H9 (cell line): ENCODE data around the gene F13A1. TPM values are rescaled to one million over a fixed set of nuclear protein-coding genes. Genes with fewer than 3 reads are reported as not detected.

Experiments
- DNase-seq: peaks from one replicate; pipeline ENCODE4 v3.0.0-alpha.2; 2017
- H2AFZ ChIP-seq: one replicate; pipeline ENCODE4 v1.6.1; 2013; ENCODE audit warnings: mild to moderate bottlenecking, low read length, control low read depth, moderate library complexity
- H2AK5ac ChIP-seq: 2 replicates; pipeline ENCODE4 v1.6.1; 2013; ENCODE audit warnings: low read length, control low read depth, mixed read lengths; ENCODE audit not compliant: insufficient read length
- H2BK120ac ChIP-seq: one replicate; pipeline ENCODE4 v1.6.1; 2013; ENCODE audit warnings: low read depth, mild to moderate bottlenecking, low read length, control low read depth, inconsistent platforms; ENCODE audit not compliant: poor library complexity, severe bottlenecking
- H2BK12ac ChIP-seq: 2 replicates; pipeline ENCODE4 v1.6.1; 2013; ENCODE audit warnings: low read length, control low read depth, mixed read lengths, low read depth; ENCODE audit not compliant: insufficient read length
- H2BK15ac ChIP-seq: 2 replicates; pipeline ENCODE4 v1.6.1; 2013; ENCODE audit warnings: low read depth, low read length, control low read depth
- H2BK20ac ChIP-seq: one replicate; pipeline ENCODE4 v1.6.1; 2013; ENCODE audit warnings: low read depth, mild to moderate bottlenecking, low read length, control low read depth, inconsistent platforms; ENCODE audit not compliant: poor library complexity, severe bottlenecking
- H2BK5ac ChIP-seq: 2 replicates; pipeline ENCODE4 v1.6.1; 2013; ENCODE audit warnings: low read length, control low read depth, mixed read lengths; ENCODE audit not compliant: insufficient read length
- H3K14ac ChIP-seq: 2 replicates; pipeline ENCODE4 v1.6.1; 2013; ENCODE audit warnings: low read length, control low read depth; ENCODE audit not compliant: insufficient read depth
- H3K18ac ChIP-seq: 2 replicates; pipeline ENCODE4 v1.6.1; 2013; ENCODE audit warnings: low read depth, mild to moderate bottlenecking, mixed read lengths, low read length, control low read depth; ENCODE audit not compliant: insufficient read length
- H3K23ac ChIP-seq: 2 replicates; pipeline ENCODE4 v1.6.1; 2013; ENCODE audit warnings: low read length, control low read depth, mixed read lengths, low read depth; ENCODE audit not compliant: insufficient read length
- H3K23me2 ChIP-seq: 2 replicates; pipeline ENCODE4 v1.6.1; 2013; ENCODE audit warnings: low read depth, mild to moderate bottlenecking, mixed read lengths, low read length, control low read depth; ENCODE audit not compliant: insufficient read length, poor library complexity, severe bottlenecking
- H3K27ac ChIP-seq: 2 replicates; pipeline ENCODE4 v1.5.1; 2013; ENCODE audit warnings: low read length, control low read depth, mixed read lengths, low read depth; ENCODE audit not compliant: insufficient read length
- H3K27me3 ChIP-seq: 2 replicates; pipeline ENCODE4 v1.6.1; 2013; ENCODE audit warnings: low read length, control low read depth, inconsistent platforms; ENCODE audit not compliant: insufficient read depth
- H3K4ac ChIP-seq: 2 replicates; pipeline ENCODE4 v1.6.1; 2013; ENCODE audit warnings: low read depth, mild to moderate bottlenecking, control low read depth, inconsistent platforms, low read length, moderate library complexity
- H3K4me1 ChIP-seq: 2 replicates; pipeline ENCODE4 v1.6.1; 2013; ENCODE audit warnings: low read length, control low read depth, inconsistent platforms; ENCODE audit not compliant: insufficient read depth
- H3K4me2 ChIP-seq: 2 replicates; pipeline ENCODE4 v1.6.1; 2013; ENCODE audit warnings: low read length, control low read depth, mixed read lengths; ENCODE audit not compliant: insufficient read length, insufficient read depth
- H3K56ac ChIP-seq: 2 replicates; pipeline ENCODE4 v1.6.1; 2013; ENCODE audit warnings: low read depth, mild to moderate bottlenecking, mixed read lengths, low read length, control low read depth; ENCODE audit not compliant: insufficient read length
- H3K79me1 ChIP-seq: 2 replicates; pipeline ENCODE4 v1.6.1; 2013; ENCODE audit warnings: low read depth, mild to moderate bottlenecking, moderate library complexity, low read length, control low read depth, inconsistent platforms; ENCODE audit not compliant: insufficient read depth, poor library complexity, severe bottlenecking
- H3K79me2 ChIP-seq: 2 replicates; pipeline ENCODE4 v1.6.1; 2013; ENCODE audit warnings: low read length, control low read depth, inconsistent platforms; ENCODE audit not compliant: insufficient read depth
- H3K9ac ChIP-seq: 2 replicates; pipeline ENCODE4 v1.6.1; 2013; ENCODE audit warnings: low read length, control low read depth, mixed read lengths; ENCODE audit not compliant: insufficient read length; ENCODE audit errors: extremely low read depth
- H3K9me3 ChIP-seq: one replicate; pipeline ENCODE4 v1.6.1; 2013; ENCODE audit warnings: low read depth, low read length, inconsistent platforms; ENCODE audit not compliant: control insufficient read depth
- H3T11ph ChIP-seq: one replicate; pipeline ENCODE4 v1.6.1; 2013; ENCODE audit warnings: mild to moderate bottlenecking, low read length, control low read depth, inconsistent platforms
- H4K20me1 ChIP-seq: one replicate; pipeline ENCODE4 v1.6.1; 2013; ENCODE audit not compliant: control insufficient read depth, insufficient read length, insufficient read depth
- H4K5ac ChIP-seq: 2 replicates; pipeline ENCODE4 v1.6.1; 2013; ENCODE audit warnings: low read depth, mild to moderate bottlenecking, mixed read lengths, low read length, control low read depth; ENCODE audit not compliant: insufficient read length
- H4K8ac ChIP-seq: replicated peaks from 2 replicates; pipeline ENCODE4 v1.6.1; 2013; ENCODE audit warnings: low read length, control low read depth, mixed read lengths, low read depth; ENCODE audit not compliant: insufficient read length
- H4K91ac ChIP-seq: 2 replicates; pipeline ENCODE4 v1.6.1; 2013; ENCODE audit warnings: low read depth, mild to moderate bottlenecking, moderate library complexity, mixed read lengths, low read length, control low read depth; ENCODE audit not compliant: insufficient read length
- H3K27ac Mint-ChIP-seq, 3 experiments: 2 replicates in 2 of 3; 3 replicates in 1 of 3; pipeline ENCODE4 v1.8.0; 2020 to 2021; ENCODE audit warnings: mixed read lengths in 3 of 3, mild to moderate bottlenecking in 1 of 3, moderate library complexity in 1 of 3
- H3K27me3 Mint-ChIP-seq: 2 replicates; pipeline ENCODE4 v1.8.0; 2021; ENCODE audit warnings: low read depth, mild to moderate bottlenecking, moderate library complexity, mixed read lengths
- H3K36me3 Mint-ChIP-seq, 3 experiments: 2 replicates in 2 of 3; 3 replicates in 1 of 3; pipeline ENCODE4 v1.8.0; 2020 to 2021; ENCODE audit warnings: low read depth in 3 of 3, mixed read lengths in 3 of 3; ENCODE audit not compliant: insufficient read depth in 1 of 3
- H3K4me1 Mint-ChIP-seq, 2 experiments: 2 replicates each; pipeline ENCODE4 v1.8.0; 2020; ENCODE audit warnings: mixed read lengths in 2 of 2
- H3K4me3 Mint-ChIP-seq, 2 experiments: 2 replicates in 1 of 2; 3 replicates in 1 of 2; pipeline ENCODE4 v1.8.0; 2020 to 2021; ENCODE audit warnings: mild to moderate bottlenecking in 2 of 2, mixed read lengths in 2 of 2, moderate library complexity in 1 of 2
- H3K9me3 Mint-ChIP-seq, 2 experiments: 2 replicates in 1 of 2; 3 replicates in 1 of 2; pipeline ENCODE4 v1.8.0; 2020; ENCODE audit warnings: mild to moderate bottlenecking in 2 of 2, mixed read lengths in 2 of 2, moderate library complexity in 1 of 2
- CTCF ChIP-seq: fragments of 200-600 bp; sonication (generic); conservative IDR thresholded peaks from 3 replicates; pipeline ENCODE4 v1.8.0; 2021; ENCODE audit warnings: antibody characterized with exemption, mild to moderate bottlenecking
- WGBS: extraction: QIAGEN DNeasy Blood & Tissue Kit; methylation state at CpG from one replicate; pipeline ENCODE4 v1.1.7; 2013; ENCODE audit warnings: missing lambda C conversion rate, low lambda C conversion rate, mixed read lengths; ENCODE audit not compliant: insufficient read length; ENCODE audit errors: extremely low coverage; 5-methylcytosine and 5-hydroxymethylcytosine counted together
- total RNA-seq: library from RNA; stranded (reverse); gene quantifications from 2 replicates; pipeline ENCODE4 v1.2.1, GENCODE V29; 2021

F13A1 gene
- total RNA-seq, 1 experiment from 2014 or later: 0.15 TPM

DNA sequence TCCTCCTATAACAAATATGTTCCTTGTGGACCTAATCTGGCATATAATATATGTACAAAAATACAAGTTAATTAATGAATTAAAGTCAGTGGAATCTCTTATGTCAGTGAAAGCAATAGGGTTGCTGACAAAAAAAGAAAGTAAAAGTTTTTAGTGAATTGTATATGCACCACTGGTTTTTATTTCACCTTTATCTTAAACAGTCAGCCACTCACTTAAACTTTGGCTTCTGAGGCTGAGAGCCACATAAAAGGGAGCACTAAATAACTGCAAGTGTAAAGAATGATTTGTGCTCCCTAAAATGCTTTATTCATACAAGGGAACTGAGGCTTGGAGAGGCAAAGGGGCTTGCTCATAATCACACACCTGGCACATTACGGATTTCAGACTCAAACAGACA is 9.9 kb upstream of the F13A1 start:
- no peak overlapping the region for H3K56ac ChIP-seq
- no peaks in the 10 kb centered on the region for H4K20me1 ChIP-seq
- H2AFZ ChIP-seq: no peak overlapping the region
- no peaks in the 10 kb centered on the region for H3K27me3 ChIP-seq
- H2AK5ac ChIP-seq: no peak overlapping the region
- no peak overlapping the region for H3K27ac ChIP-seq
- H2BK15ac ChIP-seq: no peak overlapping the region
- no peak overlapping the region for H3K18ac ChIP-seq
- no peaks in the 10 kb centered on the region for H3K79me1 ChIP-seq
- H3K14ac ChIP-seq: no peak overlapping the region
- Mint-ChIP-seq H3K27ac (no peak overlapping the region), H3K4me1 (no peaks in the 10 kb centered on the region), H3K4me3 (no peak overlapping the region), H3K27me3 (peaks cover 6% of the 10 kb centered on the region), H3K36me3 (no peaks in the 10 kb centered on the region), H3K9me3 (no peaks in the 10 kb centered on the region)
- no peak overlapping the region for H4K5ac ChIP-seq
- no peak overlapping the region for H2BK12ac ChIP-seq
- DNase-seq: no peak
- no peaks in the 10 kb centered on the region for H3K9me3 ChIP-seq
- WGBS: no CpG with 5 or more reads among the region's 1 CpG
- H3T11ph ChIP-seq: no peak overlapping the region
- no peak overlapping the region for H3K23ac ChIP-seq
- no peak overlapping the region for H2BK20ac ChIP-seq
- H4K91ac ChIP-seq: no peak overlapping the region
- no peak overlapping the region for H2BK120ac ChIP-seq
- H3K23me2 ChIP-seq: no peaks in the 10 kb centered on the region
- H4K8ac ChIP-seq: no peak overlapping the region
- no peak overlapping the region for H3K4ac ChIP-seq
- H3K4me1 ChIP-seq: no peaks in the 10 kb centered on the region
- no peaks in the 10 kb centered on the region for H3K79me2 ChIP-seq
- no peak overlapping the region for H3K9ac ChIP-seq
- H2BK5ac ChIP-seq: no peak overlapping the region
- no peak overlapping the region for H3K4me2 ChIP-seq
- no peak for TF ChIP-seq CTCF
